GM12874 (cell line): ENCODE measurements around the gene TTC17.

Experiments
- TF ChIP-seq, protein P1 (sequence below): IDR thresholded peaks from 2 replicates; pipeline ENCODE4 v1.5.1; 2011; ENCODE audit warnings: low read depth, mild to moderate bottlenecking, control low read depth, low read length, moderate library complexity; ENCODE audit not compliant: insufficient read depth

The TTC17 gene

DNA sequence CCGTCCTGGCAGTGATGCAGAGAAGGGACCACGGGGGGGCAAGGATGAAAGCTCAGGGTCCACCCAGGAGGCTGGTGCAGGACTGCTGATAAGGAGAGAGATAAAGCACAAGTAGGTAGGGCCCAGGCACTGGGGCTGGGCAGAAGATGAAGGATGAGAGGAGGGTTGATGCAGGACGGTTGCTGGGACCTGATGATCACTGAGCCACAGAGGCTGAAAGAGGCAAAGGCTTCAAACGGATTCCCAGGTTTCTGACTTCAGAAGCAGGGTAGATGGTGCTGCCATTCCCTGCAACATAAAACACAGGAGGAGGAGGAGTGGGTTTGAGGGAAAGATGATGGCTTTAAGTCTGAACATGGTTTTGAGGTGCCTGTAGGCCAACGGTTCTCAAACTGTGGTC, 148.5 kb downstream of the TTC17 start:
- TF ChIP-seq, protein P1, sequence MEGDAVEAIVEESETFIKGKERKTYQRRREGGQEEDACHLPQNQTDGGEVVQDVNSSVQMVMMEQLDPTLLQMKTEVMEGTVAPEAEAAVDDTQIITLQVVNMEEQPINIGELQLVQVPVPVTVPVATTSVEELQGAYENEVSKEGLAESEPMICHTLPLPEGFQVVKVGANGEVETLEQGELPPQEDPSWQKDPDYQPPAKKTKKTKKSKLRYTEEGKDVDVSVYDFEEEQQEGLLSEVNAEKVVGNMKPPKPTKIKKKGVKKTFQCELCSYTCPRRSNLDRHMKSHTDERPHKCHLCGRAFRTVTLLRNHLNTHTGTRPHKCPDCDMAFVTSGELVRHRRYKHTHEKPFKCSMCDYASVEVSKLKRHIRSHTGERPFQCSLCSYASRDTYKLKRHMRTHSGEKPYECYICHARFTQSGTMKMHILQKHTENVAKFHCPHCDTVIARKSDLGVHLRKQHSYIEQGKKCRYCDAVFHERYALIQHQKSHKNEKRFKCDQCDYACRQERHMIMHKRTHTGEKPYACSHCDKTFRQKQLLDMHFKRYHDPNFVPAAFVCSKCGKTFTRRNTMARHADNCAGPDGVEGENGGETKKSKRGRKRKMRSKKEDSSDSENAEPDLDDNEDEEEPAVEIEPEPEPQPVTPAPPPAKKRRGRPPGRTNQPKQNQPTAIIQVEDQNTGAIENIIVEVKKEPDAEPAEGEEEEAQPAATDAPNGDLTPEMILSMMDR = no peak

DNA sequence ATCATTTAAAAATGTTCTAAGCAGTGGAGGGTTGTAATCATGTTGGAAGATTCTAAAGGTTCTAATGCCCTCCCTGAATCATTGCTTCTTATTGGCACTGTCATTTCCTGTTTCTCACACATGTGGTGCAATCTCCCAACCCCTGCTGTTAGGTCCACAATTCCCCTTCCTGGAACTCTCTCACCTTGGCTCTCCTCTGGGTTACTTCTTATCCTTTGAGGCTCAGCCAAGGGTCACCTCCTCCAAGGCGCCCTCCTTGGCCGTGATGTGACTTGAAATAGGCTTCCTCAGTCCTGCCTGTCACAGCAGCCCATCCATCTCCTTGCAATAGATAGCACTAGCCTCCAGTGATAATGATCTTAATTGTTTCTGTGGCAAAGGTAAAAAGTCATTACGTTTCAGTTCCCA, 149.8 kb downstream of the TTC17 start:
- TF ChIP-seq, protein P1 = no peak

DNA sequence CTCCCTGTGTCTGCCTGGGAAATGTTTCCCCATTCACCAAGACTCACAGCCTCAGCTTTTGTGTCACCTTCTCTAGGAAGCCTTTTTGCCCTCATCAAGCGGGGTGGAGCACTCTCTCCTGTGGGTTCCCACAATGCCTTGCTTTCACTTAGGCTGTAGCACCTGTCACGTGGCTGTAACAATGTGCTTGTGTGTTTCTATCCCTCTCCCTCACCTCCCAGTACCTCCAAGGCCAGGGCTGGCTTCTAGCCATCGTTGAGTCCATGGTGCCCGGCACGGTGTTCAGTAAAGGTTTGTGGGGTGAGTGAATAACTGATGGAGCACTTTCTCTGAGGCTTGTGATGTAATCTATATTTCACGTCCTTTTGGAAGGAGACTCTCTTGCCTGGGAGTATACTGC, 153.2 kb downstream of the TTC17 start:
- TF ChIP-seq, protein P1 = no peak

DNA sequence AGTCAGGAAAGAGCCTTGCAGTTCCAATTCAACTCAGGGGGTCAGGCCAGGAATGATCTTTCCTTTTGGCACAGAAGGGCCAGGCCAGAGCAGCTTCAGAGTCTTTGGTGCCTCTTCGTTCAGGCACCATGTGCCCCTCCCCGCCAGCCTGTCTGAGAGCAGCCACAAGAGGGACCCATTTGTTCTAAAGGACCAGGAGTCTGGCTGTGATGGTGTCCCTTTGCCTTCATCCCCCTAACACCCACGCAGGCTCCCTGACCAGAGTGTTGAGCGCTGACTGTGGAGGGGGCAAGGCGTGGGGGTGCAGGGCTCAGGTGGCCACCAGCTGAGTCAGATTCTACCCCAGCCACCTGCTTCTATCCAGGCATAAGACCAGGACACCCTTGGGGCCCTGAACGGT, 156.4 kb downstream of the TTC17 start:
- TF ChIP-seq, protein P1 = no peak

DNA sequence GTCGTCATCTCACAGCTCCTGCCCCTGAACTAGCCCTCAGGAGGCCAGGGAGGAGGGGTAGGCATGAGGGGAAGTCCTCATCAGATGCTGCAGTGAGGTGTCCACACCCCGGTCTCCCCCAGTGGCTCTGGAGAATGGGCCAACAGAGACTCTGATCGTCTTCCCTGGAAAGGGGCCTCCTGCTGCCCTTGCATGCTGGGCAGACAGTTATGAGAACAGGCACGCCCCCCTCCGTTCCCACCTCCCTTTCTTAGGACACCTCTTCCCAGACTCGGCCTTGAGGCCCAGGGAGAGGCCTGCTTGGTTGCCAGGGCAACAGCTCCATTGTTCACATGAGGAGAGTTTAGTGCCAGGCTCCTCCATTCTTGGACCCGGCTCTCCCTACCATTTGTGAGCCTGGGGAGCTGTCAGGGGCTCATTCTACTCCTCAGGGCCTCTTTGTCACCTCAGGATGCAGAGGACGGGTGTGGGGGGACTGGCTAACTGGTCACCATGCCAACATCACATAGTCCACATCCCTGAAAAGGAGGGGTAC, 157.7 kb downstream of the TTC17 start:
- TF ChIP-seq, protein P1 = no peak

DNA sequence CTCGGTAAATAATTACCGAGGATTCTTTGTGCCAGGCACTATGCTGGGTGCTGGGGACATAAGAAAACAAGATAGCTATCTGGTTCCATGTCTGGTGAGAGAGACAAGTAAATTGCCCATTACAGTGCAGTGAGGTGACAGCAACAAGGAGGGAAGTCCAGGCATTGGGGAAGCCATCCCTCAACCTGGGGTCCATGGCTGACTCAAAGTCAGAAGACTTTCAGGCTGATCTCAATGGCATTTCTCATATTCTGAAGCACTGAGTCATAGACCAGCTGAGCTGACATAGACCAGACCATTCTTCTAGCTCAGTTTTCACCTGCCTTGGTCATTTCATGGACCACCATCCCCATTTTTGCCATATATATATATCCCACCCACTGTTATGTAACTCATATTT, 158.8 kb downstream of the TTC17 start:
- TF ChIP-seq, protein P1 = no peak

DNA sequence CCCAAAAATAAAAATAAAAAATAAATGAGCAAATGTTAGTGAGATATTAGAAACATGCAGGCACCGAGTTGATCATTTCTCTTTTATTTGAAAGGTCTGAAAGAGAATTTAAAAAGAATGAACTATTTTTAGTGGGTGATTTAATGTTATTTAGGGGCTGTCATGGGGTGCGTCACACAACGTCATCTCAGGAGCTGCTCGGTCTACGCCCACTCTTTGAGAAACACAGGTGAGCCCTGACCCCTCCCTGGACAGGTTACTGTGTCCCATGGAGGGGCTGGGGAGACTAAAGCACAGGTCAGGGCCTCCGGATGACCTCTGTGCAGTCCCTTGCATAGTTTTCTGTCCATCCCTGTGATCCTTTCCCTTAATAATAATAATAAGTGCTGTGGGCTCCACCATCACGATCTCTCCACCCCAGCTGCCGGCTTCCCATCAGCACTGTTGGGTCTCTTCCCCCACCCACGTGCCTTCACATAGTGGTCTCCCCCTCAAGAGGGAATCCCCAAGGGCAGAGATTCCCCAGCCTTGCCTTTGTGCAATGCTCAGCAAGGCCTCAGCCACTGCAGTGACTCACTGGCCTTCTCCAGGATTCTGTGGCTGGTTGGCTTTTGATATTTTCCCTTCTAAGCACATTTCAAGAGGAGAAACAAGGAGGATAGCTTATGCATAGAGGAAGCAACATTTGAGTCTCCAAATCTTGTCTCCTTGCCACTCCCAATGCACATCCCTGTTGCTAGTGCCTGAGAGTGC, 159.9 kb downstream of the TTC17 start:
- TF ChIP-seq, protein P1 = no peak
